HCT116 (cell line): ENCODE measurements around the gene MIPEP. TPM values are rescaled to one million over a fixed set of nuclear protein-coding genes. Genes with fewer than 3 reads are reported as not detected.

Source experiments
- ATAC-seq: fragments of 200-7000 bp; cut with Tn5 transposase; 2 replicates; pipeline ENCODE4 v1.9.1; 2020; ENCODE audit warnings: mild to moderate bottlenecking, moderate library complexity
- BruUV-seq: library from RNA; stranded (reverse); fragments of 400-500 nt; replicated peaks from 2 replicates; lab custom pipeline; 2021; lab: Mats Ljungman, UMichigan
- CTCF ChIA-PET: fragments of 300-600 bp; sonication (Branson Sonifier 250); formaldehyde crosslinking; loops from one replicate; lab custom pipeline; 2021; ENCODE audit warnings: antibody characterized with exemption; lab: Charles Lee
- POLR2A ChIA-PET: fragments of 300-600, 350-600 bp; sonication (Branson Sonifier 250); formaldehyde crosslinking; loops from one replicate; lab custom pipeline; 2021; ENCODE audit warnings: antibody characterized with exemption; lab: Charles Lee
- RAD21 ChIA-PET, 2 experiments: fragments of 300-600 bp; sonication (Branson Sonifier 250); formaldehyde crosslinking; loops; one replicate each; lab custom pipeline; 2023; ENCODE audit warnings: low total read pairs in 2 of 2; ENCODE audit not compliant: uncharacterized antibody in 2 of 2, unreplicated experiment in 2 of 2, low non-redundant PET in 1 of 2; lab: Charles Lee
- DNase-seq: peaks from one replicate; pipeline ENCODE4 v3.0.0-alpha.2; 2010; ENCODE audit warnings: low read depth, low spot score
- H2AFZ ChIP-seq: fragments of 200-600 bp; shearing (Covaris generic), sonication (generic); 2 replicates; pipeline ENCODE4 v1.6.1; 2017; ENCODE audit warnings: low read depth, mixed run types, mixed read lengths, antibody characterized with exemption, low read length; ENCODE audit not compliant: poor library complexity, severe bottlenecking
- H3K27ac ChIP-seq: 2 replicates; pipeline ENCODE4 v1.5.1; 2012; ENCODE audit warnings: low read depth, low read length
- H3K27me3 ChIP-seq: fragments of 200-600 bp; sonication (generic); 2 replicates; pipeline ENCODE4 v1.6.1; 2016; ENCODE audit warnings: mixed run types, low read length, mixed read lengths; ENCODE audit not compliant: insufficient read depth
- H3K36me3 ChIP-seq, 2 experiments: fragments of 200-500 bp in 1 of 2; fragments of 200-600 bp in 1 of 2; sonication (Bioruptor generic) in 1 of 2; sonication (generic) in 1 of 2; 2 replicates each; pipeline versions ENCODE4 v1.5.1 to v1.6.1; 2014 to 2016; ENCODE audit warnings: low read length in 2 of 2, inconsistent platforms in 1 of 2, mixed read lengths in 1 of 2, mixed run types in 1 of 2; ENCODE audit not compliant: insufficient read depth in 2 of 2, control insufficient read depth in 1 of 2
- H3K4me1 ChIP-seq, 2 experiments: fragments of 200-600 bp in 1 of 2; sonication (generic) in 1 of 2; 2 replicates each; pipeline versions ENCODE4 v1.5.1 to v1.6.1; 2012 to 2017; ENCODE audit warnings: low read length in 2 of 2, inconsistent platforms in 1 of 2, mild to moderate bottlenecking in 1 of 2, mixed read lengths in 1 of 2, mixed run types in 1 of 2, moderate library complexity in 1 of 2; ENCODE audit not compliant: insufficient read depth in 2 of 2, control insufficient read depth in 1 of 2
- H3K4me2 ChIP-seq: fragments of 200-600 bp; sonication (generic); 2 replicates; pipeline ENCODE4 v1.6.1; 2017; ENCODE audit warnings: mixed run types, low read length, mixed read lengths
- H3K4me3 ChIP-seq, 2 experiments: fragments of 200-600 bp in 1 of 2; sonication (generic) in 1 of 2; replicated peaks in 1 of 2; 2 replicates each; pipeline ENCODE4 v1.5.1; 2011 to 2016; ENCODE audit warnings: low read length in 2 of 2, control low read depth in 1 of 2, low read depth in 1 of 2, mild to moderate bottlenecking in 1 of 2, mixed read lengths in 1 of 2, mixed run types in 1 of 2
- H3K79me2 ChIP-seq: fragments of 200-600 bp; sonication (generic); 2 replicates; pipeline ENCODE4 v1.6.1; 2017; ENCODE audit warnings: mild to moderate bottlenecking, mixed run types, low read length, moderate library complexity, mixed read lengths; ENCODE audit not compliant: insufficient read depth
- H3K9ac ChIP-seq: fragments of 200-600 bp; sonication (generic); 2 replicates; pipeline ENCODE4 v1.6.1; 2016; ENCODE audit warnings: low read length, mixed read lengths
- H3K9me2 ChIP-seq: fragments of 200-600 bp; sonication (generic), shearing (Covaris generic); 2 replicates; pipeline ENCODE4 v1.6.1; 2017; ENCODE audit warnings: mixed run types, mild to moderate bottlenecking, moderate library complexity; ENCODE audit not compliant: insufficient read depth
- H3K9me3 ChIP-seq, 2 experiments: fragments of 200-500 bp in 1 of 2; fragments of 200-600 bp in 1 of 2; sonication (Bioruptor generic) in 1 of 2; sonication (generic) in 1 of 2; 2 replicates each; pipeline ENCODE4 v1.6.1; 2014 to 2017; ENCODE audit warnings: low read length in 2 of 2, mixed read lengths in 2 of 2, inconsistent platforms in 1 of 2, low read depth in 1 of 2, mild to moderate bottlenecking in 1 of 2, mixed run types in 1 of 2, moderate library complexity in 1 of 2; ENCODE audit not compliant: control insufficient read depth in 1 of 2, insufficient read depth in 1 of 2
- H4K20me1 ChIP-seq: fragments of 200-600 bp; sonication (generic), shearing (Covaris generic); 2 replicates; pipeline ENCODE4 v1.6.1; 2017; ENCODE audit warnings: mixed run types, mild to moderate bottlenecking, moderate library complexity; ENCODE audit not compliant: insufficient read depth
- EZH2phosphoT487 ChIP-seq: fragments of 200-600 bp; IDR thresholded peaks from 2 replicates; pipeline ENCODE4 v1.6.1; 2018; ENCODE audit warnings: antibody characterized with exemption, borderline replicate concordance
- JUND ChIP-seq: IDR thresholded peaks from 2 replicates; pipeline ENCODE4 v1.6.1; 2012
- POLR2AphosphoS5 ChIP-seq: IDR thresholded peaks from 2 replicates; pipeline ENCODE4 v1.6.1; 2011; ENCODE audit warnings: mild to moderate bottlenecking, low read depth, low read length, moderate library complexity
- RAD21 ChIP-seq: IDR thresholded peaks from 2 replicates; pipeline ENCODE4 v1.6.1; 2012; ENCODE audit warnings: low read depth, mild to moderate bottlenecking
- ZFX ChIP-seq: fragments of 450-650 bp; IDR thresholded peaks from 2 replicates; pipeline ENCODE4 v1.6.1; 2017
- ZNF274 ChIP-seq: fragments of 200-500 bp; sonication (Bioruptor generic); IDR thresholded peaks from 2 replicates; pipeline ENCODE4 v1.6.1; 2014; ENCODE audit warnings: mild to moderate bottlenecking, low read depth, low read length, inconsistent platforms
- intact Hi-C: fragments of 100-400 bp; cut with micrococcal nuclease; formaldehyde crosslinking; loops from 2 replicates; pipeline ENCODE4 v1.10.0; 2022
- total RNA-seq: library from RNA; stranded (reverse); gene quantifications from one replicate; pipeline ENCODE4 v1.2.1, GENCODE V29; 2021; ENCODE audit not compliant: unreplicated experiment
- TF ChIP-seq, protein P1 (sequence below): IDR thresholded peaks from 2 replicates; pipeline ENCODE4 v1.6.1; 2012

The MIPEP gene
- total RNA-seq, 1 experiment from 2014 or later: 33.3 TPM

DNA sequence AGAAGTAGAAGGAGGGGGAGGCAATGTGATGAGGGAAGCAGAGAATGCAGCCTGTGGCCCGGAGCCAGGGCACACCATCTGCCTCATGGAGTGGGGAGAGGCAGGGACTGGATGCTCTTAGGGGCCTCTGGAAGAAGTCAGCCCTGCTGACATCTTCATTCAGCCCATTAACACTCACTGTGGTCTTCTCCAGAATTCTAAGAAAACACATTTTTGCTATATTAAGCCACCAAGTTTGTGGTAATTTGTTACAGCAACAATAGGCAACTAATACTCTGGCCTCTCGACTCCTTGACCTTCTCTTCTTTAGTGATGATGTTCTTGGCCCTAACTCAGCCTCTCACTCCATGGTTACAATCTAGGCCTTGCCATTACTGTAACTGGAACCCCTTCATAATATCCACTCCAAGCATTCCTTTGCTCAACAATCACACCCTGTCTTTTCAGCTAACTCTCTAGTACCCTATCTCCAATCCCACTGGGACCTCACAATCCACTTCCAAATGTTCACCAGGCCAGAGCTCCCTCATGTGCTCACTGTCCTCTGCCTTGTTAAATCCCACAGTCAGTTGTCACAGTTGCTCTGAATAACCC is 98.5 kb downstream of the MIPEP start:
- ChIA-PET POLR2A (no interaction called here), CTCF (no interaction called here), RAD21 (no interaction called here)
- H3K79me2 ChIP-seq: no peaks in the 10 kb centered on the region
- H3K4me3 ChIP-seq: no peak overlapping the region
- no peaks in the 10 kb centered on the region for H4K20me1 ChIP-seq
- H3K27ac ChIP-seq: no peak overlapping the region
- no peak overlapping the region for H2AFZ ChIP-seq
- H3K4me1 ChIP-seq: peaks cover 3 to 16% of the 10 kb centered on the region in 2 experiments; a peak in 2 of 4 replicates
- no peak overlapping the region for H3K9ac ChIP-seq
- no peaks in the 10 kb centered on the region for H3K36me3 ChIP-seq
- TF ChIP-seq JUND (no peak), POLR2AphosphoS5 (no peak)
- DNase-seq (no peak), ATAC-seq (no peak)
- no peaks in the 10 kb centered on the region for H3K9me3 ChIP-seq
- no peak overlapping the region for H3K4me2 ChIP-seq
- BruUV-seq: no TSS peak
- H3K9me2 ChIP-seq: no peaks in the 10 kb centered on the region
- intact Hi-C loops: no loop called here
- H3K27me3 ChIP-seq: no peaks in the 10 kb centered on the region

DNA sequence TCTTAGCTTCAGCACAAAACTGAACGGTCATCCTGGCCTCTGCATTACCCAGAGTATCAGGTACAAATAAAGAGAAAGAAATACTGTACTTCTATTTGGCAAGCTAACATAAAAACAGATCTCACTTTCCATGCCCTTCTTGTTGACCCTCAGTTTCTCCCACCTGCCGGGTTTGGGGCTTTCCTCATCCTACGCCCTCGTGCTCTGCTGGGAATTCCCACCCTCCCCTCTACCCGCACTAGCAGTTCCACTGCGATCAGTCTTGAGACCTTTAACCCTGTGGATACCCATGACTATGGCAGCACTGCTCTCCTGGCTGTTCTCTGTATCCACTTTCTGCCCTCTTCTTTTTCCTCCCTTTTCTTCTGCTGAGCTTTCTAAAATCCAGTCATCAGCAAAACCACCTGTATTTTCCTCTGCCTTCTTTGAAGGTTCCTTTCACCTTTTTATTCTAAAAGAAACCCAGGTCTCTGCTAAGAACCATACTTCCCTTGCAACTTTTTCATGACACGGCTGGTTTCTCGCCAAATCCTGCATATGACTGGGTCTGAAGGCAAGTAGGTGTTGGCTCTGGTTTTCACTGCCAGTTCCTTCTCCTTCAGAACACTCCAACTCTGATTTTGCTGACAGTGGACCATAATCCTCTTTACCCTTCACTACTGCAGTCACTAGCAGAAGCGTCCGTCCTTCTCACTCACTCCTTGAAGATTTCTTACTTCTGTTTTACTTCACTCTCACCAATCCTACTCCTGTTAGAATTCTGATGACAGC is 99.4 kb downstream of the MIPEP start:
- H2AFZ ChIP-seq: no peak overlapping the region
- no peak overlapping the region for H3K4me3 ChIP-seq
- no peaks in the 10 kb centered on the region for H3K9me3 ChIP-seq
- H3K27ac ChIP-seq: no peak overlapping the region
- H3K9me2 ChIP-seq: no peaks in the 10 kb centered on the region
- CTCF ChIA-PET: no interaction called here
- H3K9ac ChIP-seq: no peak overlapping the region
- H4K20me1 ChIP-seq: no peaks in the 10 kb centered on the region
- DNase-seq (no peak), ATAC-seq (no peak)
- BruUV-seq: no TSS peak
- POLR2A ChIA-PET: no interaction called here
- no peak overlapping the region for H3K4me2 ChIP-seq
- intact Hi-C loops: no loop called here
- H3K79me2 ChIP-seq: no peaks in the 10 kb centered on the region
- H3K36me3 ChIP-seq: no peaks in the 10 kb centered on the region
- RAD21 ChIA-PET: no interaction called here
- TF ChIP-seq ZNF274 (no peak), RAD21 (no peak), EZH2phosphoT487 (no peak), POLR2AphosphoS5 (no peak), ZFX (no peak)
- TF ChIP-seq, protein P1, sequence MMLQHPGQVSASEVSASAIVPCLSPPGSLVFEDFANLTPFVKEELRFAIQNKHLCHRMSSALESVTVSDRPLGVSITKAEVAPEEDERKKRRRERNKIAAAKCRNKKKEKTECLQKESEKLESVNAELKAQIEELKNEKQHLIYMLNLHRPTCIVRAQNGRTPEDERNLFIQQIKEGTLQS: no peak
- no peaks in the 10 kb centered on the region for H3K27me3 ChIP-seq
- H3K4me1 ChIP-seq: peaks cover 0 to 7% of the 10 kb centered on the region in 2 experiments; a peak in 2 of 4 replicates
